Neural cell (in vitro differentiated cells): ENCODE results near the gene ZDHHC8.

Source experiments
- EP300 ChIP-seq: fragments of 450-650 bp; conservative IDR thresholded peaks from 2 replicates; pipeline ENCODE4 v1.6.1; 2014; ENCODE audit warnings: antibody characterized with exemption, mild to moderate bottlenecking, moderate library complexity; ENCODE audit not compliant: poor library complexity, severe bottlenecking
- EZH2 ChIP-seq: fragments of 200-600, 300-800 bp; shearing (Covaris generic), sonication (generic); IDR thresholded peaks from 2 replicates; pipeline ENCODE4 v1.6.1; 2014; ENCODE audit warnings: antibody characterized with exemption, low read length, borderline replicate concordance, mild to moderate bottlenecking; ENCODE audit not compliant: insufficient read depth, poor library complexity, severe bottlenecking
- POLR2AphosphoS5 ChIP-seq: IDR thresholded peaks from 2 replicates; pipeline ENCODE4 v1.6.1; 2012
- TF ChIP-seq, protein P1 (sequence below): fragments of 450-650 bp; IDR thresholded peaks from 2 replicates; pipeline ENCODE4 v1.5.1; 2014; ENCODE audit warnings: antibody characterized with exemption, mild to moderate bottlenecking, moderate library complexity; ENCODE audit not compliant: poor library complexity, severe bottlenecking

DNA sequence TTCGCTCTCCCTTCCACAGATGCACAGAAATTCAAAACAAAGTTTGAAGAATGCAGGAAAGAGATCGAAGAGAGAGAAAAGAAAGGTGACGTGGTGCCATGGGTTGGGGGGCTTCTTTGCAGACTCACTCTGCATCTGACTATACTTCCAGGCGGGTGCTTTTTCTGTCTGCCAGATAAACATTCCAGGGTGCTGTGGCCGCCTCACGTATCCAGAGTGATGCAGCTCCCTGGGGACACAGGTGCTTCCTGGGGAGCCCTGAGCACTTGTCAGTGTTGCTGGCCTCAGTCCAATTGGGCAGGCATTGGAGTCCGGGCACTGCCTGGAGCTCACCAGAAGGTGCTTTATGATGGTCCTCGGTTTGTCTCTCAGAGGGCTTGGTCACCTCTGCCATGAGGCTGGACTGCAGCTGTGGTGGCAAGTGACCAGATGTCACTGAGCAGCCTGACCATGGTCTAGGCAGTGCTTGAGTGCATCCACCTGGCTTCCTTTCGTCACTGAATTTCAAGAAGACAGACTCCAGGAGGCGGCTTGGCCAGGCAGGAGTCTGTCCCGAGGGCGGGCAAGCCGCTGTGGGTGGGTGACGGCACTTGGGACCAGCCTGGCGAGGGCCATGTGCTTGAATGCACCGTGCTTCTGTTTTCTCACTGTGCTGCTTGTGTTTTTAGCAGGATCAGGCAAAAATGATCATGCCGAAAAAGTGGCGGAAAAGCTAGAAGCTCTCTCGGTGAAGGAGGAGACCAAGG lies 5.1 kb upstream of the ZDHHC8 start:
- TF ChIP-seq EZH2 (no peak), EP300 (no peak), POLR2AphosphoS5 (no peak)
- TF ChIP-seq, protein P1, sequence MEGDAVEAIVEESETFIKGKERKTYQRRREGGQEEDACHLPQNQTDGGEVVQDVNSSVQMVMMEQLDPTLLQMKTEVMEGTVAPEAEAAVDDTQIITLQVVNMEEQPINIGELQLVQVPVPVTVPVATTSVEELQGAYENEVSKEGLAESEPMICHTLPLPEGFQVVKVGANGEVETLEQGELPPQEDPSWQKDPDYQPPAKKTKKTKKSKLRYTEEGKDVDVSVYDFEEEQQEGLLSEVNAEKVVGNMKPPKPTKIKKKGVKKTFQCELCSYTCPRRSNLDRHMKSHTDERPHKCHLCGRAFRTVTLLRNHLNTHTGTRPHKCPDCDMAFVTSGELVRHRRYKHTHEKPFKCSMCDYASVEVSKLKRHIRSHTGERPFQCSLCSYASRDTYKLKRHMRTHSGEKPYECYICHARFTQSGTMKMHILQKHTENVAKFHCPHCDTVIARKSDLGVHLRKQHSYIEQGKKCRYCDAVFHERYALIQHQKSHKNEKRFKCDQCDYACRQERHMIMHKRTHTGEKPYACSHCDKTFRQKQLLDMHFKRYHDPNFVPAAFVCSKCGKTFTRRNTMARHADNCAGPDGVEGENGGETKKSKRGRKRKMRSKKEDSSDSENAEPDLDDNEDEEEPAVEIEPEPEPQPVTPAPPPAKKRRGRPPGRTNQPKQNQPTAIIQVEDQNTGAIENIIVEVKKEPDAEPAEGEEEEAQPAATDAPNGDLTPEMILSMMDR, result no peak
